Liver (tissue), 9 donors: ENCODE results near the gene FTCD. TPM values are rescaled to one million over a fixed set of nuclear protein-coding genes. Genes with fewer than 3 reads are reported as not detected.
A peak's percentile ranks its signal among the peaks of the same experiment; 100 is the strongest.

Experiments used
- DNase-seq: peaks from one replicate; pipeline ENCODE4 v3.0.0-alpha.2; 2017; ENCODE audit warnings: low spot score
- H3K27ac ChIP-seq, 2 donors: one replicate each; pipeline ENCODE4 v1.7.0; 2013; ENCODE audit warnings: inconsistent platforms in 2 of 2, low read length in 2 of 2, control low read depth in 1 of 2, low read depth in 1 of 2, mild to moderate bottlenecking in 1 of 2
- H3K27me3 ChIP-seq, 4 donors: one replicate each; pipeline versions ENCODE4 v1.6.1 to v1.7.0; 2013; ENCODE audit warnings: low read length in 3 of 4, inconsistent platforms in 1 of 4, mild to moderate bottlenecking in 1 of 4, moderate library complexity in 1 of 4; ENCODE audit not compliant: control insufficient read depth in 4 of 4, insufficient read depth in 4 of 4
- H3K36me3 ChIP-seq, 4 donors: one replicate each; pipeline versions ENCODE4 v1.6.1 to v1.7.0; 2013; ENCODE audit warnings: low read length in 3 of 4, mild to moderate bottlenecking in 3 of 4, low read depth in 1 of 4, moderate library complexity in 1 of 4; ENCODE audit not compliant: control insufficient read depth in 4 of 4, insufficient read depth in 3 of 4
- H3K4me1 ChIP-seq, 4 donors: one replicate each; pipeline versions ENCODE4 v1.6.1 to v1.7.0; 2013; ENCODE audit warnings: low read length in 3 of 4, mild to moderate bottlenecking in 3 of 4, moderate library complexity in 1 of 4; ENCODE audit not compliant: control insufficient read depth in 4 of 4, insufficient read depth in 4 of 4
- H3K4me3 ChIP-seq, 3 donors: one replicate each; pipeline versions ENCODE4 v1.6.1 to v1.7.0; 2013; ENCODE audit warnings: low read length in 3 of 3, control low read depth in 1 of 3, low read depth in 1 of 3, mild to moderate bottlenecking in 1 of 3
- H3K9ac ChIP-seq, 2 donors: one replicate each; pipeline ENCODE4 v1.7.0; 2013; ENCODE audit warnings: low read length in 2 of 2, mild to moderate bottlenecking in 2 of 2, moderate library complexity in 2 of 2, control low read depth in 1 of 2, low read depth in 1 of 2
- H3K9me3 ChIP-seq, 4 donors: one replicate each; pipeline versions ENCODE4 v1.6.1 to v1.7.0; 2013; ENCODE audit warnings: low read length in 3 of 4; ENCODE audit not compliant: control insufficient read depth in 4 of 4
- EGR1 ChIP-seq, 2 donors: IDR thresholded peaks; 2 replicates each; pipeline ENCODE4 v1.6.1; 2016 to 2018; ENCODE audit warnings: antibody characterized with exemption in 2 of 2, low read depth in 2 of 2
- FOXA1 ChIP-seq: IDR thresholded peaks from 2 replicates; pipeline ENCODE4 v1.6.1; 2016; ENCODE audit warnings: antibody characterized with exemption
- FOXA2 ChIP-seq: IDR thresholded peaks from 2 replicates; pipeline ENCODE4 v1.6.1; 2016; ENCODE audit warnings: antibody characterized with exemption
- GABPA ChIP-seq, 2 donors: IDR thresholded peaks in 1 of 2; conservative IDR thresholded peaks in 1 of 2; 2 replicates each; pipeline ENCODE4 v1.6.1; 2016; ENCODE audit warnings: antibody characterized with exemption in 2 of 2, mild to moderate bottlenecking in 1 of 2, moderate library complexity in 1 of 2
- HNF4A ChIP-seq, 2 donors: conservative IDR thresholded peaks; 2 replicates each; pipeline ENCODE4 v1.6.1; 2016; ENCODE audit warnings: antibody characterized with exemption in 2 of 2, mild to moderate bottlenecking in 2 of 2
- HNF4G ChIP-seq: IDR thresholded peaks from 2 replicates; pipeline ENCODE4 v1.6.1; 2016; ENCODE audit warnings: antibody characterized with exemption
- JUND ChIP-seq, 2 donors: IDR thresholded peaks; 2 replicates each; pipeline ENCODE4 v1.6.1; 2016; ENCODE audit warnings: antibody characterized with exemption in 2 of 2
- NR2F2 ChIP-seq: IDR thresholded peaks from 2 replicates; pipeline ENCODE4 v1.6.1; 2016; ENCODE audit warnings: antibody characterized with exemption
- RAD21 ChIP-seq, 2 donors: IDR thresholded peaks; 2 replicates each; pipeline ENCODE4 v1.6.1; 2016; ENCODE audit warnings: antibody characterized with exemption in 2 of 2, mild to moderate bottlenecking in 2 of 2
- REST ChIP-seq: IDR thresholded peaks from 2 replicates; pipeline ENCODE4 v1.6.1; 2016; ENCODE audit warnings: antibody characterized with exemption, mild to moderate bottlenecking
- RXRA ChIP-seq, 2 donors: IDR thresholded peaks; 2 replicates each; pipeline ENCODE4 v1.6.1; 2017 to 2018; ENCODE audit warnings: antibody characterized with exemption in 2 of 2, mild to moderate bottlenecking in 1 of 2
- SP1 ChIP-seq: IDR thresholded peaks from 2 replicates; pipeline ENCODE4 v1.6.1; 2018; ENCODE audit warnings: antibody characterized with exemption, mild to moderate bottlenecking
- TAF1 ChIP-seq: conservative IDR thresholded peaks from 2 replicates; pipeline ENCODE4 v1.6.1; 2016; ENCODE audit warnings: antibody characterized with exemption, mild to moderate bottlenecking
- YY1 ChIP-seq: IDR thresholded peaks from 2 replicates; pipeline ENCODE4 v1.6.1; 2016; ENCODE audit warnings: antibody characterized with exemption, mild to moderate bottlenecking
- WGBS: extraction: QIAGEN DNeasy Blood & Tissue Kit; methylation state at CpG from one replicate; pipeline ENCODE4 v1.1.7; 2013; 5-methylcytosine and 5-hydroxymethylcytosine counted together
- polyA plus RNA-seq, 2 donors: library from polyadenylated mRNA; stranded (reverse) in 1 of 2; unstranded in 1 of 2; fragments of 200-250 nt in 1 of 2; fragments of >200 nt in 1 of 2; fragmentation: Nextera tagmentation in 1 of 2; extraction: Ambion mirVana in 1 of 2; gene quantifications; one replicate each; pipeline versions ENCODE4 v1.2.1 to v1.2.3, GENCODE V29; 2013 to 2015
- total RNA-seq, 2 donors: library from RNA; depleted of rRNA; stranded (reverse); fragments of >200 nt; gene quantifications; one replicate each; pipeline ENCODE4 v1.2.3, GENCODE V29; 2014
- TF ChIP-seq, protein P1 (sequence below): fragments of 150-350 bp; IDR thresholded peaks from 2 replicates; pipeline ENCODE4 v1.5.1; 2017; ENCODE audit warnings: improper control_type of control experiment, low read depth, low read length; ENCODE audit not compliant: missing input control
- TF ChIP-seq, protein P2 (sequence below): IDR thresholded peaks from 2 replicates; pipeline ENCODE4 v1.6.1; 2016; ENCODE audit warnings: antibody characterized with exemption
- TF ChIP-seq, protein P3 (sequence below): IDR thresholded peaks from 2 replicates; pipeline ENCODE4 v1.6.1; 2016; ENCODE audit warnings: antibody characterized with exemption
- TF ChIP-seq, protein P4 (sequence below): IDR thresholded peaks from 2 replicates; pipeline ENCODE4 v1.6.1; 2016; ENCODE audit warnings: antibody characterized with exemption
- donor health status: healthy.
- donor health status: healthy.
- donor health status: healthy.
- donor health status: healthy.
- donor health status: healthy.

The FTCD gene
- total and polyA plus RNA-seq, 4 donors = 130 to 182 (median 173) TPM

DNA sequence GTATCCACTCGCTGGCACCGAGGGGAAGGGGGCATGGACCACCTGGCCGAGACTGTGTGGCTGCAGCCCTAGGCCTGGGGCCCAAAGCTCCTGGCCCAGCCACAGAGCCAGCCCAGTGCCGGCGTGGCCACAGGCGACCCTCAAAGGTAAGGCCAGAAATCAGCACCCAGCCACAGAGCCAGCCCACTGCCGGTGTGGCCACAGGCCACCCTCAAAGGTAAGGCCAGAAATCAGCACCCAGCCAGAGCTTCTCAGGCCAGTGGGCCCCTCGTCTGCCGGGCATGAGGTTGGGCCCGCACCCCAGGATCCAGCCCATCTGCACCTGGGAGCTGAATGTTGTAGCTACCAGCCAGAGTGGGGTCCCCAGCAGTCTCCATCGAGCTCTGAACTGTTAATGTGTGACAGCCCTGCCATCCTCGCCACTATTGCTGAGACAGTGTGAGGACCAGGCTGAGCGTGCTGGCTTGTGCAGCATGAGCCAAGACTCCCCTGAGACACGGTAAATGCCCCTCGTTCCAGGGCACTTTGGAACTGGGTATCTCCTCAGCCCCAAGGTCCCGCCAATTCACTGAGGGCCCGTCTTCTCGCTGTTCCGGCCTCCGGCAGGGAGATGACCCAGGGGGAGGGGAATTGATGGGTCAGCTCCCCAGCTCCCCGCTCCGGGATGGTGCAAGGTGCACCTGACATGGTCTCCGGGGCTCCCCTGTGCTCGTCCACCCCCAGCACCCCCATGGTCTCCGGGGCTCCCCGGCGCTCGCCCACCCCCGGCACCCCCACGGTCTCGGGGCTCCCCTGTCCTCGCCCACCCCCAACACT, 4.7 kb upstream of the FTCD start:
- Histone ChIP-seq H3K27ac (no peak overlapping the region), H3K4me3 (no peak overlapping the region), H3K9ac (no peak overlapping the region), H3K27me3 (no peaks in the 10 kb centered on the region), H3K9me3 (no peaks in the 10 kb centered on the region), H3K4me1 (peaks cover 2 to 12% (median 7%) of the 10 kb centered on the region in 4 donors), H3K36me3 (no peaks in the 10 kb centered on the region)
- 95% methylated on average over 32 of the region's 32 CpGs for WGBS
- TF ChIP-seq, protein P1, sequence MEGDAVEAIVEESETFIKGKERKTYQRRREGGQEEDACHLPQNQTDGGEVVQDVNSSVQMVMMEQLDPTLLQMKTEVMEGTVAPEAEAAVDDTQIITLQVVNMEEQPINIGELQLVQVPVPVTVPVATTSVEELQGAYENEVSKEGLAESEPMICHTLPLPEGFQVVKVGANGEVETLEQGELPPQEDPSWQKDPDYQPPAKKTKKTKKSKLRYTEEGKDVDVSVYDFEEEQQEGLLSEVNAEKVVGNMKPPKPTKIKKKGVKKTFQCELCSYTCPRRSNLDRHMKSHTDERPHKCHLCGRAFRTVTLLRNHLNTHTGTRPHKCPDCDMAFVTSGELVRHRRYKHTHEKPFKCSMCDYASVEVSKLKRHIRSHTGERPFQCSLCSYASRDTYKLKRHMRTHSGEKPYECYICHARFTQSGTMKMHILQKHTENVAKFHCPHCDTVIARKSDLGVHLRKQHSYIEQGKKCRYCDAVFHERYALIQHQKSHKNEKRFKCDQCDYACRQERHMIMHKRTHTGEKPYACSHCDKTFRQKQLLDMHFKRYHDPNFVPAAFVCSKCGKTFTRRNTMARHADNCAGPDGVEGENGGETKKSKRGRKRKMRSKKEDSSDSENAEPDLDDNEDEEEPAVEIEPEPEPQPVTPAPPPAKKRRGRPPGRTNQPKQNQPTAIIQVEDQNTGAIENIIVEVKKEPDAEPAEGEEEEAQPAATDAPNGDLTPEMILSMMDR = no peak
- no peak for TF ChIP-seq GABPA (IDR thresholded peaks at IDR 0.05 in 1 of 2, conservative IDR thresholded peaks at IDR 0.05 in 1 of 2)
- no peak for TF ChIP-seq HNF4A (conservative IDR thresholded peaks at IDR 0.05)
- TF ChIP-seq, protein P2, sequence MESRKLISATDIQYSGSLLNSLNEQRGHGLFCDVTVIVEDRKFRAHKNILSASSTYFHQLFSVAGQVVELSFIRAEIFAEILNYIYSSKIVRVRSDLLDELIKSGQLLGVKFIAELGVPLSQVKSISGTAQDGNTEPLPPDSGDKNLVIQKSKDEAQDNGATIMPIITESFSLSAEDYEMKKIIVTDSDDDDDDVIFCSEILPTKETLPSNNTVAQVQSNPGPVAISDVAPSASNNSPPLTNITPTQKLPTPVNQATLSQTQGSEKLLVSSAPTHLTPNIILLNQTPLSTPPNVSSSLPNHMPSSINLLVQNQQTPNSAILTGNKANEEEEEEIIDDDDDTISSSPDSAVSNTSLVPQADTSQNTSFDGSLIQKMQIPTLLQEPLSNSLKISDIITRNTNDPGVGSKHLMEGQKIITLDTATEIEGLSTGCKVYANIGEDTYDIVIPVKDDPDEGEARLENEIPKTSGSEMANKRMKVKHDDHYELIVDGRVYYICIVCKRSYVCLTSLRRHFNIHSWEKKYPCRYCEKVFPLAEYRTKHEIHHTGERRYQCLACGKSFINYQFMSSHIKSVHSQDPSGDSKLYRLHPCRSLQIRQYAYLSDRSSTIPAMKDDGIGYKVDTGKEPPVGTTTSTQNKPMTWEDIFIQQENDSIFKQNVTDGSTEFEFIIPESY = no peak
- TF ChIP-seq NR2F2 = no peak
- TF ChIP-seq FOXA1 = no peak
- no peak for TF ChIP-seq RAD21 (IDR thresholded peaks at IDR 0.05)
- TF ChIP-seq YY1 = no peak
- TF ChIP-seq, protein P3, sequence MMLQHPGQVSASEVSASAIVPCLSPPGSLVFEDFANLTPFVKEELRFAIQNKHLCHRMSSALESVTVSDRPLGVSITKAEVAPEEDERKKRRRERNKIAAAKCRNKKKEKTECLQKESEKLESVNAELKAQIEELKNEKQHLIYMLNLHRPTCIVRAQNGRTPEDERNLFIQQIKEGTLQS = no peak
- TF ChIP-seq FOXA2 = no peak
- no peak for TF ChIP-seq HNF4G
- no peak for TF ChIP-seq SP1
- TF ChIP-seq TAF1 = no peak
- TF ChIP-seq RXRA (IDR thresholded peaks at IDR 0.05) = no peak
- TF ChIP-seq JUND (IDR thresholded peaks at IDR 0.05) = no peak
- TF ChIP-seq, protein P4, sequence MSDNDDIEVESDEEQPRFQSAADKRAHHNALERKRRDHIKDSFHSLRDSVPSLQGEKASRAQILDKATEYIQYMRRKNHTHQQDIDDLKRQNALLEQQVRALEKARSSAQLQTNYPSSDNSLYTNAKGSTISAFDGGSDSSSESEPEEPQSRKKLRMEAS = no peak
- no peak for TF ChIP-seq REST
- no peak for TF ChIP-seq EGR1 (IDR thresholded peaks at IDR 0.05; ENCODE audit: low read depth in 2 of 2)
- DNase-seq = peak; percentile 29
